ENCODE data around the gene WDHD1. TPM values are rescaled to one million over a fixed set of nuclear protein-coding genes. Genes with fewer than 3 reads are reported as not detected.

WDHD1 gene
- total RNA-seq, 1 experiment from 2014 or later = 27.5 TPM

DNA sequence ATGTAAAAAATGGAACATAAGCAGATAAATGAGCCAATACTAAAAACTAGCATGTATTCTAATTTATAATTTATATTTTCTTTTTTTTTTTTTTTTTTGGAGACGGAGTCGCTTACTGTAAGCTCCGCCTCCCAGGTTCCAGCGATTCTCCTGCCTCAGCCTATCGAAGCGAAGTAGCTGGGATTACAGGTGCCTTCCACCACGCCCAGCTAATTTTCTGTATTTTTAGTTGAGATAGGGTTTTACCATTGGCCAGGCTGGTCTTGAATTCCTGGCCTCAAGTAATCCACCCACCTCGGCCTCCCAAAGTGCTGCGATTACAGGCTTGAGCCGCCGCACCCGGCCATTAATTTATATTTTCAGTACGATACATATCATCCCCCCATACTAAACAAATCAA, 27.2 kb upstream of the WDHD1 start:
- no peak overlapping the region for H3K27ac Mint-ChIP-seq (ENCODE audit: unreplicated experiment)
- no peak overlapping the region for H3K4me3 ChIP-seq (ENCODE audit: low read depth, low read length)
- H3K36me3 Mint-ChIP-seq (ENCODE audit: insufficient read depth, unreplicated experiment) = peaks cover 46% of the 10 kb centered on the region
- ChIA-PET POLR2A (interaction anchor here (1.1 to 1.7 kb wide), 2 partner anchors 24 to 27 kb away, joined by 8 to 15 read pairs; partner anchors contain the start of genes SOCS4 and WDHD1), CTCF (interaction anchor here (0.6 kb wide), 1 partner anchor 37 kb away, joined by 3 read pairs; no protein-coding TSS in a partner anchor)
- H3K27me3 Mint-ChIP-seq (ENCODE audit: insufficient read depth, unreplicated experiment) = no peaks in the 10 kb centered on the region
- H3K27me3 ChIP-seq (replicated peaks; ENCODE audit: control insufficient read depth, insufficient read depth, low read length) = no peaks in the 10 kb centered on the region
- DNase-seq = no peak
- H3K36me3 ChIP-seq (ENCODE audit: control insufficient read depth, insufficient read depth, low read length) = no peaks in the 10 kb centered on the region
- peaks cover 11% of the 10 kb centered on the region; the same call in 1 of the 2 replicates for H3K4me1 ChIP-seq
- no peaks in the 10 kb centered on the region for H3K9me3 ChIP-seq
- no TSS peak for BruUV-seq (replicated peaks)
- peaks cover 11% of the 10 kb centered on the region for H3K4me1 Mint-ChIP-seq (ENCODE audit: low read depth, unreplicated experiment)
- TF ChIP-seq, protein P1, sequence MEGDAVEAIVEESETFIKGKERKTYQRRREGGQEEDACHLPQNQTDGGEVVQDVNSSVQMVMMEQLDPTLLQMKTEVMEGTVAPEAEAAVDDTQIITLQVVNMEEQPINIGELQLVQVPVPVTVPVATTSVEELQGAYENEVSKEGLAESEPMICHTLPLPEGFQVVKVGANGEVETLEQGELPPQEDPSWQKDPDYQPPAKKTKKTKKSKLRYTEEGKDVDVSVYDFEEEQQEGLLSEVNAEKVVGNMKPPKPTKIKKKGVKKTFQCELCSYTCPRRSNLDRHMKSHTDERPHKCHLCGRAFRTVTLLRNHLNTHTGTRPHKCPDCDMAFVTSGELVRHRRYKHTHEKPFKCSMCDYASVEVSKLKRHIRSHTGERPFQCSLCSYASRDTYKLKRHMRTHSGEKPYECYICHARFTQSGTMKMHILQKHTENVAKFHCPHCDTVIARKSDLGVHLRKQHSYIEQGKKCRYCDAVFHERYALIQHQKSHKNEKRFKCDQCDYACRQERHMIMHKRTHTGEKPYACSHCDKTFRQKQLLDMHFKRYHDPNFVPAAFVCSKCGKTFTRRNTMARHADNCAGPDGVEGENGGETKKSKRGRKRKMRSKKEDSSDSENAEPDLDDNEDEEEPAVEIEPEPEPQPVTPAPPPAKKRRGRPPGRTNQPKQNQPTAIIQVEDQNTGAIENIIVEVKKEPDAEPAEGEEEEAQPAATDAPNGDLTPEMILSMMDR (IDR thresholded peaks at IDR 0.05; ENCODE audit: insufficient read depth in 1 of 2, low read depth in 1 of 2, low read length in 1 of 2, severe bottlenecking in 1 of 2, unreplicated experiment in 1 of 2) = no peak
- intact Hi-C loops (cut with micrococcal nuclease; ENCODE audit: unreplicated experiment) = no loop called here
- no peak overlapping the region for H3K4me3 Mint-ChIP-seq (ENCODE audit: unreplicated experiment)
- H3K9me3 Mint-ChIP-seq (ENCODE audit: unreplicated experiment) = no peaks in the 10 kb centered on the region

DNA sequence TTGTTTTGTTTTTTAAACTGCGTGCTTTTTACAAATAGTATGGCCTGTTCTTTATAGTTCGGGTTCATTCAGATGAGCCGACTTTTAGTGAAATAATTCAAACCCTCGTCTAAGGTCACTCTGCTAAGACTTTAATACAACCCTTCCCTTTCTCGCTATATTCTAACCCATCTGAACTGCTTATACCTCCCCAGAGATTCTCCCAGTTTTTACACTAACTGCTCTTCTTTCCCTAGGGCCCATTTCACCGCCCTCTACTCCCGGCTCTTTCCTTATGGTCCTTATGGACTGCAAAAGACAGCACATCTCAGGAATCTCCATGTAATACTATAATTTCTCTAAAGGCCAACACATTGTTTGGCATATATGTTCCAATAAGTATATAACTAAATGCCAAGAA, 26.6 kb upstream of the WDHD1 start:
- TF ChIP-seq, protein P1 (IDR thresholded peaks at IDR 0.05; ENCODE audit: insufficient read depth in 1 of 2, low read depth in 1 of 2, low read length in 1 of 2, severe bottlenecking in 1 of 2, unreplicated experiment in 1 of 2) = no peak
- intact Hi-C loops (cut with micrococcal nuclease; ENCODE audit: unreplicated experiment) = no loop called here
- H3K4me3 Mint-ChIP-seq (ENCODE audit: unreplicated experiment) = peak overlapping the region; percentile 88
- DNase-seq = no peak
- Histone ChIP-seq H3K27me3 (replicated peaks; ENCODE audit: control insufficient read depth, insufficient read depth, low read length) (no peaks in the 10 kb centered on the region), H3K4me3 (ENCODE audit: low read depth, low read length) (no peak overlapping the region), H3K9me3 (no peaks in the 10 kb centered on the region), H3K4me1 (peaks cover 11% of the 10 kb centered on the region; the same call in 1 of the 2 replicates), H3K36me3 (ENCODE audit: control insufficient read depth, insufficient read depth, low read length) (no peaks in the 10 kb centered on the region)
- CTCF ChIA-PET = no interaction called here
- H3K36me3 Mint-ChIP-seq (ENCODE audit: insufficient read depth, unreplicated experiment) = peaks cover 44% of the 10 kb centered on the region
- H3K9me3 Mint-ChIP-seq (ENCODE audit: unreplicated experiment) = no peaks in the 10 kb centered on the region
- peak overlapping the region; percentile 89 for H3K27ac Mint-ChIP-seq (ENCODE audit: unreplicated experiment)
- no peaks in the 10 kb centered on the region for H3K27me3 Mint-ChIP-seq (ENCODE audit: insufficient read depth, unreplicated experiment)
- peaks cover 11% of the 10 kb centered on the region for H3K4me1 Mint-ChIP-seq (ENCODE audit: low read depth, unreplicated experiment)
- POLR2A ChIA-PET = interaction anchor here (3.0 kb wide), 1 partner anchor 24 kb away, joined by 46 read pairs; no protein-coding TSS in a partner anchor
- BruUV-seq (replicated peaks) = no TSS peak

DNA sequence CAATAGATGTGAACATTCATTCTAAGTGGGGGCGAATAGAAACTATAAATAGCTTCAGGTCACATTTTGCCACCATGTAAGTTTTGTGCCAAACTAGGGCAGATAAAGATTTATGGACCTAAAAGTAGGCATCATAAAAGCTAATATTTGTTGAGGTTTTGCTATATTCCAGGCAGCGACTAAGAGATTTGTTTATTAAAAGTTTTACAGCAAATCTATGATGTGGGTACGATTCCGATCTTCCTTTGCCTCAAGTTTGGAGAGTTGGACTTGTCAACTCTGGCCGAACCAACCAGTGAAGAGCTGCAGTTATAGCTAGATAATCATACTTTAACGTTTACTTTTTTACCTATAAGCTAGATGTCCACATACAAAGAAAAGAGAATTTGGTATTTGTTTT, 26.1 kb upstream of the WDHD1 start:
- POLR2A ChIA-PET = interaction anchor here (0.6 to 3.0 kb wide), 2 partner anchors 25 to 71 kb away, joined by 13 to 46 read pairs; no protein-coding TSS in a partner anchor

More for the DNA sequence above, 26.1 kb upstream of the WDHD1 start:
- Mint-ChIP-seq H3K9me3 (ENCODE audit: unreplicated experiment) (no peaks in the 10 kb centered on the region), H3K27ac (ENCODE audit: unreplicated experiment) (peak overlapping the region; percentile 89), H3K36me3 (ENCODE audit: insufficient read depth, unreplicated experiment) (peaks cover 39% of the 10 kb centered on the region), H3K4me3 (ENCODE audit: unreplicated experiment) (peak overlapping the region; percentile 88), H3K27me3 (ENCODE audit: insufficient read depth, unreplicated experiment) (no peaks in the 10 kb centered on the region), H3K4me1 (ENCODE audit: low read depth, unreplicated experiment) (peaks cover 11% of the 10 kb centered on the region)
- Histone ChIP-seq H3K4me1 (peaks cover 11% of the 10 kb centered on the region; the same call in 1 of the 2 replicates), H3K9me3 (no peaks in the 10 kb centered on the region), H3K36me3 (ENCODE audit: control insufficient read depth, insufficient read depth, low read length) (no peaks in the 10 kb centered on the region), H3K4me3 (ENCODE audit: low read depth, low read length) (peak overlapping the region; percentile 93), H3K27me3 (replicated peaks; ENCODE audit: control insufficient read depth, insufficient read depth, low read length) (no peaks in the 10 kb centered on the region)
- DNase-seq = no peak
- intact Hi-C loops (cut with micrococcal nuclease; ENCODE audit: unreplicated experiment) = no loop called here
- no TSS peak for BruUV-seq (replicated peaks)
- TF ChIP-seq, protein P1 (IDR thresholded peaks at IDR 0.05; ENCODE audit: insufficient read depth in 1 of 2, low read depth in 1 of 2, low read length in 1 of 2, severe bottlenecking in 1 of 2, unreplicated experiment in 1 of 2) = no peak
- CTCF ChIA-PET = no interaction called here
